Stimulated activated CD4-positive, alpha-beta T cell treated with anti-CD3 and anti-CD28 coated beads, Interleukin-1b, Interleukin-23, amount 100 ng/mL, for 1 hour (primary cell): ENCODE results near the gene EXOC8.
A peak's percentile ranks its signal among the peaks of the same experiment; 100 is the strongest.

ENCODE experiments used
- DNase-seq, 2 donors: peaks; one replicate each; pipeline ENCODE4 v3.0.0-alpha.2; 2020; ENCODE audit warnings: low read depth in 2 of 2

Gene EXOC8, protein sequence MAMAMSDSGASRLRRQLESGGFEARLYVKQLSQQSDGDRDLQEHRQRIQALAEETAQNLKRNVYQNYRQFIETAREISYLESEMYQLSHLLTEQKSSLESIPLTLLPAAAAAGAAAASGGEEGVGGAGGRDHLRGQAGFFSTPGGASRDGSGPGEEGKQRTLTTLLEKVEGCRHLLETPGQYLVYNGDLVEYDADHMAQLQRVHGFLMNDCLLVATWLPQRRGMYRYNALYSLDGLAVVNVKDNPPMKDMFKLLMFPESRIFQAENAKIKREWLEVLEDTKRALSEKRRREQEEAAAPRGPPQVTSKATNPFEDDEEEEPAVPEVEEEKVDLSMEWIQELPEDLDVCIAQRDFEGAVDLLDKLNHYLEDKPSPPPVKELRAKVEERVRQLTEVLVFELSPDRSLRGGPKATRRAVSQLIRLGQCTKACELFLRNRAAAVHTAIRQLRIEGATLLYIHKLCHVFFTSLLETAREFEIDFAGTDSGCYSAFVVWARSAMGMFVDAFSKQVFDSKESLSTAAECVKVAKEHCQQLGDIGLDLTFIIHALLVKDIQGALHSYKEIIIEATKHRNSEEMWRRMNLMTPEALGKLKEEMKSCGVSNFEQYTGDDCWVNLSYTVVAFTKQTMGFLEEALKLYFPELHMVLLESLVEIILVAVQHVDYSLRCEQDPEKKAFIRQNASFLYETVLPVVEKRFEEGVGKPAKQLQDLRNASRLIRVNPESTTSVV

DNA sequence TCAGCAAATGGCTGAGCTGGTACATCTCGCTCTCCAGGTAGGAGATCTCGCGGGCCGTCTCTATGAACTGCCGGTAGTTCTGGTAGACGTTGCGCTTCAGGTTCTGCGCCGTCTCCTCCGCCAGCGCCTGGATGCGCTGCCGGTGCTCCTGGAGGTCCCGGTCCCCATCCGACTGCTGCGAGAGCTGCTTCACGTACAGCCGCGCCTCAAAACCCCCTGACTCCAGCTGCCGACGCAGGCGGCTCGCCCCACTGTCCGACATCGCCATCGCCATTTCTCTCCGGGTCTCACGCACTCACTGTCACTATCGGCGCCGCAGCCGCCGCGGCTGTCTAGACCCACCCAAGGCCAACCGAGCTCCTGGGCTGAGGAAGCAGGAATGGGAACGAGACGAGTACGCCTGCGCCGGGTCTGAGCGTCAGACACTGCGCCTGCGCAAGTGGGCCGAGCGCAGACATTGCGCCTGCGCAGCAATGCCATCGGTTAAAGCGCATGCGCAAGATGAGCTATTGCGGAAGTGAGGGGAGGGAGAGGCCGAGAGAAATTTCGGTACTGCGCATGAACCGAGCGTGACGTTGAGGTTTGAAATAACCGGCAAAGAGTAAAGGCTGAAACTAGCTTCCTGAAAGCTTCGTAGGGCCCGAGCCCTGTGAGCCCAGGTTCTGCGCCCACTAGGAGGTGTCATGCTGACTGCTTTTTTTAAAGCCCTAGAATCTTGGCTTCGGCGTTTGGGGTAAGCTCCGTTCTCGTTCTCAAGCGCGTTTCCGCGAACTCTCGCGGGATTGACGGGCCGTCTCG, at the start of gene EXOC8:
Gene EXOC8 (minus strand): TSS at position 381 of the 798 bp plus-strand sequence. CDS start 107 bp downstream, at position 274.
- DNase-seq, result peak; percentile 90 to 94

DNA sequence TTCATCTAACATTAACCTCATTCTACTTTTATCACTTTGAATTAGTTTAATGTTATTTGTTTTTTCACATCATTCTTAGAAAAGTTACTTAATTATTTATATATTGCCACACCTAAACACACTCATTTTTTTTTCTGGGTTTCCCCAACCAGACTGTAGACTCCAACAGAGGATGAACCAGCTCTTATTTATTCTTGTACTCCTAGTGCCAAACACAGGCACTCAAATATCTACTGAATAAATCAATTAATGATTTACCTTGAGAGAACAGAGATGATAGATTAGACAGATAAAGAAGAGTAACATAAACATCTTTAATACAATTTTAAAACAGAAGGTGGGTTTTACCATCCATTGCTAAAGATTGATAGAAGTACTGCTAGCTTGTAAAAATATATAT, 48.8 kb upstream of the EXOC8 start:
- DNase-seq, result no peak

DNA sequence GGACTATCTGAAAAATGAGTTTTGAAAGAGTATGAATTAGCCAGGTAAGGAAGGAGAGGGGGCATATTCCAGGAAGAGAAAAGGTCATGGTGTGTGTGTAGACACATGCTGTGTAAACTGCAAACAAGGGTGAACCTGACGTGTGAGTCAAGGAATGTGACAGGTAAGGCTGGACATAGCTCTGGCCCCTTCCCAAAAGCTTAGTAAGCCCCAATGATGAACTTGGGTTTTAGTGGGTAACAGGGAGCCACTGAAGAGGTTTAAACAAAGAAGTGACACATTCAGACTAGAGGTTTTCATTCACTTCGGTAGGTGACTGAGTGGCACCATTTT, 47.7 kb upstream of the EXOC8 start:
- no peak for DNase-seq

DNA sequence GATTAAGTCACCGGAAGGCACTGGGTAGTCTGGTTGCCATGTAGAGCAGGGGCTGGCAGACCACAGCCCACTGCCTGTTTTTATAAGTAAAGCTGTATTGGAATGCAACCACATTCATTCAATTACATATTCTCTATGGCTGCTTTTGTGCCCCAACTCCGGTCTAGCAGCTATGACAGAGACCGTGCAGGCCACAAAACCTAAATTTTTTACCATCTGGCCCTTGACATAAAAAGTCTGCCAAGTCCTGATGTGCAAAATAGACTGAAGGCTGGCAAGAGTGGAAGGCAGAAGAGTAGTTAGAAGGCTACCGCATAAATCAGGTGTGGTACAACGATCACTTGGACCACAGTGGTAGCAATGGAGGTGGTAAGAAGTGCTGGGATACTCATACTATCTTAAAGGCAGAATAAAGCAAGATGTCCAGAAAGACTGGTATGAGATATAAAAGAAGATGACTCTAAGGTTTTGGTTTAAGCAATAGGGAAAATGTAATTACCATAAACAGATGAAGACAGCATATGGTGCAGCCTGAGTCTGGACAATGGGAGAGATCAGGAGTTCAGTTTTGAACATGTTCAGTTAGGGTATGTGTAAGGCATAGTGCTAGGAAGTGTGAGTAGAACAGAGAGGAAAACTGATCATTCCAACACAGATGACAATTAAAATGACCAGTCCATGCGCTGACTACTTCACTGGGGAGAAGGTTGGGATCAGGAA, 47.2 kb upstream of the EXOC8 start:
- DNase-seq, result no peak

DNA sequence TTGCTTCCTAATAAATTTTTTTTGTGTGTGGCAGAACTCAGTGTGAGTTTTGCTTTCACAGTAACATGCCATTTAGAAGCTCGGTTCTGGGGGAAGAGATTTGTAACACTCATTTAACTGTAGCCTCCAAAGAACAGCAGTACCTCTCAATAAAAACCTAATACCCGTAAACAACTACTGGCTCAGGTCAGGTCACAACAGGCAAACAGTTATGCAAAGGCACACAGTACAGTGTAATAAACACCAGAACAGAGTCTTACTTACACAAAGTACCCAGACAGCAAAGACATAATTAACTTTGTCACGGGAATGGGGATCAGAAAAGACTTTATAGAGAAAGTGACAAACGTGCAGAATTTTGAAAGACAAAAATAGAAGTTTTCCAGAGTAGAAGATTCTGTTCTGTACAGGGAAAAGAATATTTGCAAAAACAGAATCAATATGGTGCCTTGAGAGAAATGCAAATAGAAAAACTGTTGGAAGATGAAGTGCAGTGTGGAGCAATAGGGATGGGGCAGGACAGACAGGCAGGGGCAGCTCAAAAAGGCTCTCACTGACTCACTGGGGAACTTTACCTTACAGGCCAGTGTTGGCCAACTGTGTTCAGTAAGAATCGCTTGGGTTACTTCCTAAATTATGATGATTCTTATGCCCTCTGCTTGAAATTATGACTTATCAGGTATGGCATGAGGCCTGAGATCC, 45.7 kb upstream of the EXOC8 start:
- DNase-seq, result no peak

DNA sequence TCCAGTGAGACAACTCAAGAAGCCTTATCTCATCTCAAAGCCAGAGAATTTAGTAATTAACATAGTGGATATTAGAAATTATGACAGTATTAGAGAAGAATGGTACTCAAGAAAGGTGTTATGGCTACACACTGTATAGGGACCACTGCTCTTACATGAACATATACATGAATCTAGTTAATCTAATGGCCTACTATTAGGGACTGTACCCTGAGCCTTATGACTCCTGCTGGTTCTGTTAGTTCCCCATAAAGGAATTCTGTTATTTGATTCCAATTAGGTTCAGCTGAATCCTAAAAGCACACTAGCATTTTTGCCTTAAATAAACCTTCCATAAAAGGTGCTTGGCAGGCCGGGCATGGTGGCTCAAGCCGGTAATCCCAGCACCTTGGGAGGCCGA, 44.8 kb upstream of the EXOC8 start:
- DNase-seq, result no peak

DNA sequence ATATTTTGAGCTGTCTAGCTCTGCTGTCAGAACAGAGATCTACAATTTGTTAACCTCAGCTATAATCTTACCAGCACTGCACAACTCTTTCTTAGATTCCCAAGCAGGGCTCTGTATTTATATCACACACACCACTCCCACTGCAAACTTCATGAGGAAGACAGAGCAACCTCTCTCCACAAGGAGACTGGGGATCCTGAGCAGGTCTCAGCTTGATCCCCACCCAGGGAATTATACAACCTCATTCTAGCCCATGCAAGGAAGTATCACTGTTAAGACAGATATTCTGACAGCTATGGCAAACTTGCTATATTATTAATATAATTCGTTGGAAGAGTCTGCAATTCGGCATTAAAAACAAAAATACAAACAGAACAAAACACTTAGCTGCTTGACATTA, 44.1 kb upstream of the EXOC8 start:
- no peak for DNase-seq

DNA sequence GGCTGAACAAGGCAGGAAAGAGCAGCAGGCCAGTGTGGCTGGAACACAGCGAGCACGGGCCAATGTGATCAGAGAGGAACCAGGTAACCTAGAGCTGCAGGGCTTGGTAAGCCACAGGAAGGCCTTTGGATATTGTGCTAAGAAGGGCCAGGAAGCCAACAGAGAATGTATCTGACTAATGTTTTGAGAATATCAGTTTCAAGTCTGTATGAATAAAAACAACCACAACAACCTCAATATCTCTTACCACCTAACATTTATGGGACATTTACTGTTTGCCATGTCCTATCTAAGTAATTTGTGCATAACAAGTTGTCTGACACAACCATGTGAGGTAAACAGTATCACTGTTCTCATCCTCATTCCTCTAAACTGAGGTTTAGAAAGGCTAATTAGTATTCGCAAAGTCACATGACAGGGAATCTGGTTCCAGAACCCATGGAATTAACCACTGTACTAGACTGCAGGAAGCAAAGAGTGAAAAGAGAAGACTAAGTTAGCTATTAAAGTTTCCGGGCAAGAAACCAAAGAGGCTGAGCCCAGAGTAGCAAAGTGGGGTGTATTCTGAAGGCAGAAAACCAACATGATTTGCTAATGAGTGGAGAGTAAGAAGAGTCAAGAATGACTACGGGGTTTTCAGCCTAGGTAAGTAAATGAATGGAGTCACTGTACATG, 39.4 kb upstream of the EXOC8 start:
- DNase-seq, result no peak

DNA sequence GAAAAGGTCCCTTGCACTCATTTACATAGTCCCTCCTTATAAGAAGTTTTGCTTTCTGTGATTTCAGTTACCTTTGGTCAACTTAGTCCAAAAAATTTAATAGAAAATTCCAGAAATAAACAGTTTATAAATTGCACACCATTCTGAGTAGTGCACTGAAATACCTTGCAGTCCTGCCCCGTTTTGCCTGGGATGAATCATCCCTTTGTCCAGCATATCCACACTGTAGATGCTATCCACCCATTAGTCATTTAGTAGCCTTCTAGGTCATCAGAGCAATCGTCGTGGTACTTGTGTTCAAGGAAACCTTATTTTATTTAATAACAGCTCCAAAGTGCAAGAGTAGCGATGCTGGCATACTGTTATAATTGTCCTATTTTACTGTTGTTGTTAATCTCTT, 38.4 kb upstream of the EXOC8 start:
- DNase-seq, result no peak

DNA sequence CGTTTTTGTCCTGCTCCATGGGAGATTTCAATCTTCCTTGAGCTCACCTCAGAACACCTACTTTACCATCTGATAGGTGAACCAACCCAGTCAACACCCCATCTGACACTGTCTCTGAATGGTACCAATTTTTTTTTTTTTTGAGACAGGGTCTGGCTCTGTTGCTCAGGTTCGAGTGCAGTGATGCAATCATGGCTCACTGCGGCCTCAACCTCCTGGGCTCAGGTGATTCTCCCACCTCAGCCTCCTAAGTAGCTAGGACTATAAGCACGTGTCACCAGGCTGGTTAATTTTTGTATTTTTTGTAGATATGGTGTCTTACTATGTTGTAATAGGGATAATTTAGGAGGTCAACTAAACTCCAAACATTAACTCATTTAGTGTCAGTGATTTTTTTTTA, 36.7 kb upstream of the EXOC8 start:
- no peak for DNase-seq

DNA sequence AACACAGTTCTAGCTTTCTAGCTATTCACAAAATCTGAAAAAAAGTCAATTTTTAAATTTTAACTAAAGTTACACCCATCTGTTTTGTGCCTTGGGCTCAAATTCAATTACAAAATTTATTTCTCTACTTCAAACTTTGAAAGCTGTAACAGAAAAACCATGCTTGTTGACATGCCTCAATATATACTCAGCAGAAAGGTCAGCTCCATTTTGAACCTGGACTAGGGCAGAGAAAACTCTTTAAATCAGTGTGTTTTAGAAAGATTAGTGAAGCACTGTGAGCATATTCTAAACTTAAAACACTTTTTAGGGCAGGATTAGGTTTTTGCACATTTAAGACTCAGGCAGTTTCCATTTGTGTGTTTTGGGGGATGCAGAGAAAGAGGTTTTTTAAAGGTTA, 34.8 kb upstream of the EXOC8 start:
- no peak for DNase-seq

DNA sequence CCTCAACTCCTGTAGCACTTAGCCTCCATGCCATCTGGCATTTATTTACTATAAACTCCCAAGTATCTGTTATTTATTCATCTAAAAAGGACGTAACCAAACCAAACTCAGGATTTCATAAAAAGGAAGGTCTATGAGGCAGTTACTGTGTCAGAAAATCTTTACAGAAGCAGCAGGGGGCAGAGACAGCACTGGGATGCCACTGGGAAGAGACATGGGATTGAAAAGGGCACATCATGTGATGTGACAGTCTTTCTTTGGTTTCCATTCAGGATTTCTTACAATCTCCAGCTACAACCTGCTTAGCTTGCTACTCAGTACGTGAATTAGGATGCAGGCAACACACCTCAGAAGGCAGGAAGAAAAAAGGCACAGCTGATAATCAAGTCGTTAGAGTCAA, 31.6 kb upstream of the EXOC8 start:
- no peak for DNase-seq

DNA sequence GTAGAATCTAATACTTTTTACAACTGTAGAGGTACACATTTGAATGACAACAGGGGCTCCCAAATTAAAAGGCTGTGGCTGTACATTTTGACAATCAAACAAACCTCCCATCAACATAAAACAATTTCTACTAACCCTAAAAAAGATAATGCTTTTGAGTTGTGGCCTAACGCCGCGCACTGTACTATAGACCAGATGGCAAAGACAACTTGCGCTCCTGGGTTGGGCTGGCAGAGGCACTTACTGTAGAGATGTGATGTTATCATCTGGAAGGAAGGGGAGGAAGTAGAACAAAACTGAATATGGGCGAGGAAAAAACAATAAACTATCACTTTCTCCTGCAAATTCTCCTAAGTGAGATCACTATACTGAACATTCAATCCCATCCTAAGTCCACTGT, 26.5 kb upstream of the EXOC8 start:
- DNase-seq, result no peak

DNA sequence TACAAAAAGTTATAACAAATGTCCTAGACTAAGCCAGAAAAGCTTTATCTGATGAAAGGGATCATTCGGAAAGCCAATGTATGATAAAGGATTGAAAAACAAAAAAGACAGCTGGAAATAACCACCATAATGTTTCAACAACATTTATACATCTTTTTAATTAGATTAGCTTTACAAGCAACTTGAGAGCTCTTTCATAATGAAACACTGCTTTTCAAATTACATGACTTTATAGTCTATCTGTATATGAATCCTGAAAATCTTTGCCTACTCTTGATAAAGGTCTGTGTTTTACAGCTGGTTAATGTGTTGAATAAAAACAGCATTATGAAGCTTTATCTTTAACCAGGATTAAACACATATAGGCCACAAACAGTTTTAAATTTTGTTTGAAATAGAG, 26.0 kb upstream of the EXOC8 start:
- no peak for DNase-seq

DNA sequence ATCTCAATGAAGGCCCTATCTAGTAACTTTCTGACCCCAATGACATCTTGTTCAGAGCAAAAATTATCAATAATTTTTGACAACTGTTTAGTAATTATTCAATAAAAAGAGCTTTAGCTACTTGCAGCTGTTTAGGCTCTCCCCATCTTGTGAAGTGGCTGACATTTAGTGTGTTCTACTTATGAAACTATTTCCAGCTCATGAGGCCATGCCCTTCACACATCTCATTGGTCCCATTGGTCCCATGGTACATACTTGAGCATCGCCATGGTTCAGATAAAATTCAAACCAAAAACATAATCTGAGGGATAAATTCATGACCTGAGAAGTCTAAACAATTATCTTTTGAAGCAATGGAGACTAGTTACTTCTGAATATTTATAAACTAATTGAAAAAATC, 24.7 kb upstream of the EXOC8 start:
- DNase-seq, result no peak

DNA sequence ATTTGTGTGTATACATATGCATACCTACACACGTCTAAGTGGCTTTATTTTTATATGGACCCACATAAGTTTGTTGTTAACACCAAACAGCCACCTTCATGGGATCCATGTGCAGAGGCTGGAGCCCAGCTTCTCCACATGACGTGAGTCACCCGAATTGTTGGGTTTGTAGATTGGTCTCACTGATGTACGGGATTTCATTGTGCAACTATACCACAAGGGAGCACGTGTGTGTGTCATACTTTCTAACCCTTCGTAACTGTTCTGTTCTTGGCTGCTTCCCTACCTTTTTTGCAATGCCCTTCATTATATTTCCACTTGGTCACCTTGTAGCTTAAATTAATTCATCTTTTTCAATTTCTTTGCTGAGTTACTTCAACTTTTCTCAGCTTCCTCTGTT, 21.5 kb upstream of the EXOC8 start:
- DNase-seq, result no peak

DNA sequence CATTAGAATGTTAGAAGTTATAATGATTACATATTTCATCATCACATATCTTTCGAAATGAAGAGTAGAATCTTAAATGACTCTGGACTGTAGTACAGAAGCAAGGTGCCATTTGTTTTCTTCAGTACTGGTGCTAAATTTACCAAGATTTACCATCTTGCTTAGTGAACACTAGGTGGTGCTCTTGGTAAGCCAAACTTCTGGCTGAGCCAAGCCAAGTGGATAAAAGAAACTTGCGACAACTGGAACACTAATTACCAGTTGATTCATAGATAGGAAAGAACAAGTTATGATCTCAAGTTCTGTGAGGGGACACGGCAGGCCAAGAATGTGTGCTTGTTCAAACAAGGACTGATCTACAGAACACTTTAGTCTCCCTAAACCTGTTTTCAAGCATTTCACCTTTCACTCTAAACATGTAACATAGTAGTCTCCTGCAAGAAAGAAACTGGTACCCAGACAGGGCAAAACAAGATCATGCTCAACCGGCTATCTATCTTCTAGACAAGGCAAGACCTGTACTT, 20.2 kb upstream of the EXOC8 start:
- DNase-seq, result no peak

DNA sequence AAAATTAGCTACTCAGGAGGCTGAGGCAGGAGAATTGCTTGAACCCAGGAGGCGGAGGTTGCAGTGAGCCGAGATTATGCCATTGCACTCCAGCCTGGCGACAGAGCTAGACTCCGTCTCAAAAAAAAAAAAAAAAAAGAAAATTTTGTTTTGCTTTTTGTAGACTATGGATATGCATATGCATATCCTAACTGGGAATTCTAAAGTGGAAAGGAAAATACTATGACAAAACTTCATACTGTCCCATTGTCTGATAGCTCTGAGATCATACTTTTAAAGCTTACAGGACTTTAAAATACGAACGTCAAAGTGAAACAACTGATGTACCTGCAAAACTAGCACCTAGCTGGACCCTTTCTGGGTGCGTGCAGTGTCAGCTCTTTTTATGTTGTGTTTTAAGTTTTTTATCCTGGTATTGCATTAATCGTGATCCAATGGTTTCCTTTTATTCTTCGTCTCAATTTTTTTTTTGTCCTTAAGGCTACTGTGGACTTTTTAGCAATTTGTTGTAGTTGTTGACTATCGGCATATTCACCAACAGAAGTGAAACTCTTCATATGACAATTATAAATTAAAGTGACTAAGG, 19.6 kb upstream of the EXOC8 start:
- no peak for DNase-seq

DNA sequence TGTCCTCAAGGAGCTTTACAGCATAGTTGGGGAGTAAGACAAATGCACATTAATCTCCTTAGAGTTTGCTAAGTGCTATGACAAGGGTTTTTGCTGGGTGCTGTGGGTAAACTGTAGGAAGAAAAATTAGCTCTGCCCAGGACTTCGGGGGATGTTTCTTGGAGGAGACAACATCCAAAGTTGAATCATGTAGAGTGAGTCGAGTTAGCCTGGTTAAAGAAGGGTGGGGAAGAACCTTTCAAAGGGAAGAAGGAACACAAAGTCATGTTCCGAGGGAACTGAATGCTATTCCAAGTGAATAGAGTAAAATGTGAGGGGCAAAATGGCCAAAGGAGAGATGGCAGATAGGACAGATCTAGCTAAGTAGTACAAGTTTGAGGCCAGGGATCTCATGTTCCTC, 17.5 kb upstream of the EXOC8 start:
- no peak for DNase-seq

DNA sequence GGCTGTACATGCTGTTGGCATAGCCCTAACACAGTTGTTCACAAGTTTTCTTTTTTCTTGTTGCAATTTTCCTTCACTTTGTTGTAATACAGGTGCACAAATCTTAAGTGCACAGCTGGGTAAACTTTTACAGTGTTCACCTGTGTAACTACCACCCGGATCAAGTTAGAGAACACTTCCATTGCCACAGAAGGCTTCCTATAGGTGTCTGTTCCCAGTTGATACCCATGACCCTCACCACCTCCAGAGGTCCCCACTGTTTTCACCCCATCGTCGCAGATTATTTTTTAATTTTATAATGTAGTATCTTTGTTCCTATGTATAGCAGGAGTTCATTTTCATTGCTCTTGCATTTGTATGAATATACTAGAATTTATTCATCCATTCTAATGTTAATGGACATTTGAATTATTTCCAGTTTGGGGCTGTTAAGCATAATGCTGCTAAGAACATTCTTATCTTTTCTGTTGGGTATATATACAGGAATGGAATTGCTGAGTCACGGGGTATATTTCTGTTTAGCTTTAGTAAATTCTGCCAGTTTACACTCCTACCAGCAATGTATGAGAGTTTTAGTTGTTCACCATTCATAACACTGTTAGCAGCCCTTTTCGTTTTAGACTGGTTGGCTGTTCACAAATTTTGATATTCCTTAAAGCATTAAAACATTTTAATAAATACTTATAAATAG, 16.8 kb upstream of the EXOC8 start:
- DNase-seq, result no peak
